Stimulated activated CD4-positive, alpha-beta T cell treated with anti-CD3 and anti-CD28 coated beads, Interleukin-1b, Interleukin-23, amount 100 ng/mL, for 48 hours (primary cell): ENCODE measurements around the gene GIPR.
A peak's percentile ranks its signal among the peaks of the same experiment; 100 is the strongest.
"Not testable (repeated sequence)": the region's sequence is repeated elsewhere in the genome, so short reads cannot be mapped to it uniquely, and the experiment has no call there.

ENCODE experiments used
- DNase-seq: peaks from one replicate; pipeline ENCODE4 v3.0.0-alpha.2; 2020

The GIPR gene

DNA sequence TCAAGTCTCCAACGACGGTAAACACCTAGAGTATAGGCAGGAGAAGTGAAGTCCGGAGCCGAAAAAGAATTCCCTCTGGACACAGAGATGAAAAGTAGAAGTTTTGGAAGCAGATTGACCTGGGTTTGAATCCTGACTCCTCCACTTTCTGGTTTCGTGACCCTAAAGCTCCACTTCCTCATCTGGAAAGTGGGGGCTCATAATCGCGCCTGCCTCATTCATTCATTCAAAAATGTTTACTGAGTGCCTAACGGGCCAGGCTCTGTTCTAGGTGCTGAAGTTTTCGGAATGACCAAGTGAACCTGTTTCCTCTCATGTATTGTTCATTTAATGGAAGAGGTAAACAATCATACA, 21.7 kb upstream of the GIPR start:
- no peak for DNase-seq

DNA sequence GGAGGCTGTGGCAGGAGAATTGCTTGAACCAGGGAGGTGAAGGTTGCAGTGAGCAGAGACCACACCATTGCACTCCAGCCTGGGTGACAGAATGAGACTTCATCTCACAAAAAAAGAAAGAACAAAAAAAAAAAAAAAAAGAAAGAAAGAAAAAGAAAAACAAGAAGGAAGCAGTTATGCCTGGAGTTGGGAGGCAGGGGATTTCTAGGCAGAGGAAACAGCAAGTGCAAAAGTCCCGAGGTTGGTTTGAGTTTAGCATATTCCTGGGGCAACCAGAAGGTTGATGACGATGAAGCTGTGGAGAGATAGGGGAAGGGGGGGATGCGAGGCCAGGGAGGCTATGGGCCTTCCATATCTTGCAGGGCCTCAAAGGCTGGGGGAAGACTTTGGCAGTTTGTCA, 17.3 kb upstream of the GIPR start:
- no peak for DNase-seq

DNA sequence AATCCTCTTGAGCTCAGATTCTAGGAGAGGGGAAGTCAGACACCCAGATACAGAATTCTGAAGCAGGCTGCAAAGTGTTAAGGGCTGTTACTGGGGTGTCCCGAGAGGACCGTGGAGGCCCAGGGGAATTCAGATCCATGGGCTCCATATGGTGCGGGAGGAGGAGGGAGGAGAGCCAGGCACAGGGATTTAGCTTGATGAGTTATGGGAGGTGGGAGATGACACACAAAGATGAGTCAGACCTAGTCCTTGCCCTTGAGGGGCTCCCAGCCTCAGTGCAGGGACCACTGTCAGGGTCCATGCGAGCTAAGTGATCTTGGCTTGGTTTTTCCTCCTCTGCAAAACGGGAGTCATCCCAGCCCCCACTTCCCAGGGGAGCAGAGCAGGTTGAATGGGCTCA, 14.4 kb upstream of the GIPR start:
- no peak for DNase-seq

DNA sequence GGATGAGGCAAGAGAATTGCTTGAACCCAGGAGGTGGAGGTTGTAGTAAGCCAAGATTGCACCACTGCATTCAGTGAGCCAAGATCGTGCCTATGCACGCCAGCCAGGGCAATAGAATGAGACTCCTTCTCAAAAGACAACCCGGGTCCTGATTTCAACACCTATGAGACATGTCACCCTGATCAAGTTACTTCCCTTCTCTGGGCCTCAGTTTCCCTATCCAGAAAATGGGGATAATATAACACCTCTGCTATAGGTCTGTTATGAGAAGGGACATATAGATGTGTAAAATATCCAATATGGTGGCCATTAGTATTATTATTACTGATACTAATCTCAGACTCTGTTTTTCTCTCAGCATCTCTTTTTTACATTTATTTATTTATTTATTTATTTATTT, 12.9 kb upstream of the GIPR start:
- no peak for DNase-seq

DNA sequence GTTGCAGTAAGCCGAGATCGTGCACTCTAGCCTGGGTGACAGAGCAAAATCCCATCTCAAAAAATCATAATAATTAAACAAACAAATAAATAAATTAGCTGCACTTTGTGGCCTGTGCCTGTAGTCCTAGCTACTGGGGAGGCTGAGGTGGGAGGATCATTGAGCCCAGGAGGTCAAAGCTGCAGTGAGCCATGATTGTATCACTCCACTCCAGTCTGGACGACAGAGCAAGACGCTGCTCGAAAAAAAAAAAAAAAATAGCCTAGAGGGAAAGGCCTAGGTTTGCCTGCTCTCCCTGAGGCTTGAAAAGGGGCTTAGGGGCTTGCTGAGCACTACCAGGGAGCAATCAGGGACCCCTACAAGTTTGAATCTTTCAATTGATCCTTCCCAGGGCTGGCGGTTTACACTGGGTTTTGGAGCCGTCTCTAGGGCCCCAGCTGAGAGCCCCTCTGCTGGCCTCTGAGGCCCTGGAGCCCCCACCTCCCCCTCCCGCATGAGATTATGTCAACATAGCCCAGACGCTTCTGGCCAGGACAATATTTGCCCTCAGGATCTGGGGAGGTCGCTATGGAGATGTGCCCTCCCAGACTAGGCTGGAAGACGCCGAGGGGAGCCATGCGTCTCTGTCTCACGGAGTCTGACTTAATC, 10.4 kb upstream of the GIPR start:
- DNase-seq = no peak

DNA sequence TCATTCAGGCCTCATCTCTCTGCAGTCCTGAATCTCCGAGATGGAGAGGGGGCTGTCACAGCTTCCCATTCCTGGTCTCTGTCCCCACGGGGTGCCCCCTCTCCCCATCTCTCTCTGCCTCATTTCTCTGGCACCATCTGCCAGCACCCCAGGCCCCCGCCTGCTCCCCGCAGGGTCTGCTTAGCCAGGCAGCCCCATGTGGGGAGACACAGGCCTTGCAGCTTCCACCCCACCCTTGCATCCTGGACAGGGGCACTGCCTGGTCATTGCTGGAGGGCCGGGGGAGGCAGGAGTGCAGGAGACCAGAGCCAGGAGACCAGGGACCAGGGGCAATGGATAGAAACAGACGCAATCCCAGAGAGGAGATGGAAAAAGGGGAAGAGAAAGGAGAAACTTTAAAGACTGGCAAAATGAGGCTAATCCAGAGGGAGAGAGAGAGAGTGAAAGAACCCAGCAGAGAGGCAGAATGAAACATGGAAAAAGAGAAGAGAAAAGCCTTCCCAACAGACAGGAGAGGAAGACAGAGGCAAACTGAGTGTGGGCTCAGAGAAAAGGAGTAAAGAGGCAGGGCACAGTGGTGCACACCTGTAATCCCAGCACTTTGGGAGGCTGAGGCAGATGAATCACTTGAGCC, 8.8 kb upstream of the GIPR start:
- DNase-seq = no peak

DNA sequence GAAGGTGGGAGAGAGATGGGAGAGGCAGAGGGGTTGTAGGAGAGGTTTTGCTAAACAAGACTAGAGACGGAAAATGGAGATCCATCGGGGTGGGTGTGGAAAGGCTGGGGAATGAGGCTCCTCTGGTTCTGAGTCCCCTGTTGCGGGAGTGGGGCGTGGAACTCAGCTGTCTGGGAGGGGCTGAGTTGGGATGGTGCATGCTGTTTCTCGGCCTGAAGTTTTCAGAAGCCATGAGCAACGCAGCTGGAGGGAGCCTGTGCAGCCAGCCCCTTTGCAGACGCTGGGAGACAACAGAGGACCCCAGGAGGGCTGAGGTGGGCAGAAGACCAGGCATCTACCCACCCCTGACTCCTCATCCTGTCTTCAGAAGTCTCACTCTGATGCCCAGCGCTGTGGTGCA, 7.4 kb upstream of the GIPR start:
- no peak for DNase-seq

DNA sequence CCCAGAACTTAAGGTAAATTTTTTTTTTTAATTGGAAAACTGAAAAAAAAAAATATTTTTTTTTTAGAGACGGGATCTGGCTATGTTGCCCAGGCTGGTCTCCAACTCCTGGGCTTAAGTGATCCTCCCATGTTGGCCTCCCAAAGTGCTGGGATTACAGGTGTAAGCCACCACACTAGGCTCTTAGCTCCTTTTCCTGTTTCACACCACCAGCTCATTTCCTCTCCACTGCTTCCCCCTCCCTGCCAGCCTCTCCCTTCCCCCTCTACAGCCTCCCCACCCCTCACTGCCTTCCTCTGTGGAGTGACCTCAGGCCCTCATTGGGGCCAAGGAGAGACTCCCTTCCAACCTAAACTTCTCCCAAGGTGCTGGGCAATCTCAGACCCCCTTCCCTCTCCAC, 4.2 kb upstream of the GIPR start:
- DNase-seq = no peak

DNA sequence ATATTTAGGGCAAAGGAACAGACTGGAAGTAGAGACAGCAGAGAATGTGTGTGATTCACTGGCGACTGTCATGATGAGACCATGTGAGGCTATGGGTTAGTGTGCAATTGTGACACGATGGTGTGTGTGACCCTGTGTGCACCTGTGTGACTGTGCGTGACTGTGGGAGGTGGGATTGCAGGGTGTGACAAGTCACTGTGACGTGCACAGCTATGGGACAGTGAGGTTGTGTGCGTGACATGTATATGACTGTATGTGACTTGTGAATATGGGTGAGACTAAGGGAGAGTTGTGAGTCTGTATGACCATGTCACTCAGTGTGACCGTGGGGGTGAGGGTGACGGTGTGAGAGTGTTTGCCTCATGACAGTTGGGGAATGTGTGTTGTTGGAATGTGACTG, 3.4 kb upstream of the GIPR start:
- no peak for DNase-seq

DNA sequence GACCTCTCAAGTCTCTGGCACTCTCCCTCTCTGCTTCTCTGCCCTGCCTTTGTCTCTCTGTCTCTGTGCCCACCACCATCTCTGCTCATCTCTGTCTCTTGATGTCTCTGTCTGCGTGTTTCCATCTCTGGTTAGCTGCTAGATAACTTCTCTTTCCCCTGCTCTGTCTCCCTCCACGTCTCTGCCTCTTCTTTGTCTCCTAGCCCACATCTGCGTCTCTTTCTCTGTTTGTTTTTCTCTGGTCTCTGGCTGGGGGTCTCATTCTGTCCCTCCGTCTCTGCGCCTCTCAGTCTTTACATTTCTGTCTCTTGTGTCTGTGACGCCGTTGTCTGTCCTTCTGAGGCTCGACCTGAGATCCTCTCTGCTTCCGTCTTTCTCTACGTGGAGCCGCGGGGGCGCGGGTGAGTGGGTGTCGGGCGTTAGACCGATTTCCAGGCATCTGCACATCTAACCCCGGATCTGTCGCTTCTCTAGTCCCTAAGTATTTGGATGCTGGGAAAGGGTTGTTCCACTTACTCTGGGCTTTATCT, 386 bp downstream of the GIPR start:
- DNase-seq = no peak

DNA sequence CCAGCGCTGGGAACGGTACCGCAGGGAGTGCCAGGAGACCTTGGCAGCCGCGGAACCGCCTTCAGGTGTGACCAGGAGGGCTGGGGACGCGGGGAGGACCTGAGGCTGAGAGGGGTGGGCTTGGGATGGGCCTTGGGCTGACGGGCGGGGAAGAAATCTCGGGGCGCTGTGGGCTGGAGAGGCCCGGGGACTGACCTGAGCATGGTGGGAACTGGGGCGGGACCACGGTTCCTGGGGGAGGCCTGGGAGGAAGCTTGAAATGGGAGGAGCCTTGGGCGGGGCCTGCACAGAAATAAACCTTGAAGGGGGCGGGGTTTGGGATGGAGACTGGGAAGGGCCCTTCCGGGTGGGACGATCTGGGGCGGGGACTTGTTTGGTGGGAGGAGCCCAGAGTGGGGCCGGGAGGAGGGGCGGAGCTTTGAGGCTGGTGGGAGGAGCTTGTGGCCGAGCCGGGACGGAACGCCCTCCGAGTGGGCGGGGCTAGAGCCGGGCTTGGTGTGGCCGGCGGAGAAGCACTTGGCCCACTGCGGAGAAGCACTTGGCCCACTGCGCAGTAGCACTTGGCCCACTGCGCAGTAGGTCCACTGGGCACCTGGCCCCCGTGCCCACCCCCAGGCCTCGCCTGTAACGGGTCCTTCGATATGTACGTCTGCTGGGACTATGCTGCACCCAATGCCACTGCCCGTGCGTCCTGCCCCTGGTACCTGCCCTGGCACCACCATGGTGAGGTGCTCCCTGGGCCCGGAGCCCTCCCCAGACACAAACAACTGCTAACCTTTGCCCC, 2.8 kb downstream of the GIPR start:
- peak; percentile 82 for DNase-seq

DNA sequence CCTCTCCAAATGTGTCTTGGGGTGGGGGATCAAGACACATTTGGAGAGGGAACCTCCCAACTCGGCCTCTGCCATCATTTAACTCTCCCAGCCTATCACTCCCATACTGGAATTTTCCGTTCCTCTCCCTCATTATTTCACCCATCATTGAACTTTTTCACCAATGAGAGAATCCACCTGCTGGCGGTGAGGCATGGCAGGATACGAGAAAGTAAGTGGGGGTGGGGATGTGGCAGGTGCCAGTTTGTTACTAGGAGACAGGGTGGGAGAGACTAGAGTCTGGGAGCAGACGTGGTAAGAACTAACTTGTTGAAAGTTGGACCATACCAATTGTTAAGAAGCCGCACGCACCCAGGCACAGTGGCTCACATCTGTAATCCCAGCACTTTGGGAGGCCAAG, 6.9 kb downstream of the GIPR start:
- DNase-seq = no peak

DNA sequence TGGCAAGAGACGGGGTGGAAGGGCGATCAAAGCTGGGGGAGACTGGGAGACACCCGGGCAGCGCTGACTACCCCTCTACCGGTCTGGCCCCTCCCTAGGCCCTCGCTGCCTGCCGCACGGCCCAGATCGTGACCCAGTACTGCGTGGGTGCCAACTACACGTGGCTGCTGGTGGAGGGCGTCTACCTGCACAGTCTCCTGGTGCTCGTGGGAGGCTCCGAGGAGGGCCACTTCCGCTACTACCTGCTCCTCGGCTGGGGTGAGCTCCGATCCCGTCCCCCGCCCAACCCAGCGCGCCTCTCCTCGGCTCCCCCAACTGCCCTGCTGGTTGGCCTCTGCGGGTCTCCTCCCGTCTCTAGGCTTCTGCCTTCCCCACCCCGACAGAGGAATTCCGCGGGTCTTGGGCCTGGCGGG, 8.8 kb downstream of the GIPR start:
- peak; percentile 62 for DNase-seq

DNA sequence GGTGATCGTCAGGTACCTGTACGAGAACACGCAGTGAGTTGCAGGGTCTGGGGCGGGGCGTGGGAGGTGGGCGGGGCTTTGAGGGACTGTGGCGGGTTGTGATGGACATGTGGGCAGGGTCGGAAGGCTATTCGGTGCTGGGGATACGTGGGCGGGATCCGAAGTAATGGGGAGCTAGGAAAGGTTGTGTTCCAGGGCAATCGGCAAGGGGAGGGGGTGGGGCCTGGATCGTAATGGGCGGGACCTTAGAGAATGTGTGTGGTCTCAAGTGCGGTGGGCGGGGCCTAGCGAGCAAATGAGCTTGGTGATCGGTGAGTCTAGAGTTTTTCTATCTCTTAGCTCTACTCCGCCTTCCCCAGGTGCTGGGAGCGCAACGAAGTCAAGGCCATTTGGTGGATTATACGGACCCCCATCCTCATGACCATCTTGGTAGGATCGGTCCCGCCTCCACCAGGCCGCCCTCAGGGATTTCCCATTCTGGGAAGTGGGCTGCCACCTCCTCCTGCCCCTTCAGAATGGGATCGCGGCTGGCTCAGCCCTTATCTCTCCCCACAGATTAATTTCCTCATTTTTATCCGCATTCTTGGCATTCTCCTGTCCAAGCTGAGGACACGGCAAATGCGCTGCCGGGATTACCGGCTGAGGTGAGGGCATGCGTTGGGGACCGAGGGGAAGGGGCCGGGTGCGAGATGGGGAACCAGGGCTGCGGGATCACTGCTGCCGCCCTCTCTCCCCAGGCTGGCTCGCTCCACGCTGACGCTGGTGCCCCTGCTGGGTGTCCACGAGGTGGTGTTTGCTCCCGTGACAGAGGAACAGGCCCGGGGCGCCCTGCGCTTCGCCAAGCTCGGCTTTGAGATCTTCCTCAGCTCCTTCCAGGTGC, 9.6 kb downstream of the GIPR start:
- DNase-seq = peak; percentile 93

DNA sequence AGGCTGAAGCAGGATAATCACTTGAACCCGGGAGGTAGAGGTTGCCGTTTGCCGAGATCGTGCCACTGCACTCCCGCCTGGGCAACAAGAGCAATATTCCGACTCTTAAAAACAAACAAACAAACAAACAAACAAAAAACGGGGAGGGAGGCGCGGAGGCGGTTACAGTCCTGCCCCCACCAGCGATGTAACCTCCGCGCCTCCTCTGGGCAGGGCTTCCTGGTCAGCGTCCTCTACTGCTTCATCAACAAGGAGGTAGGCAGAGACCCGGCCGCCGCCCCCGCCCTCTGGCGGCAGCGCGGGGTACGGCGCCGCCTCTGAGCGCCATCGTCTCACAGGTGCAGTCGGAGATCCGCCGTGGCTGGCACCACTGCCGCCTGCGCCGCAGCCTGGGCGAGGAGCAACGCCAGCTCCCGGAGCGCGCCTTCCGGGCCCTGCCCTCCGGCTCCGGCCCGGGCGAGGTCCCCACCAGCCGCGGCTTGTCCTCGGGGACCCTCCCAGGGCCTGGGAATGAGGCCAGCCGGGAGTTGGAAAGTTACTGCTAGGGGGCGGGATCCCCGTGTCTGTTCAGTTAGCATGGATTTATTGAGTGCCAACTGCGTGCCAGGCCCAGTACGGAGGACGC, 13.5 kb downstream of the GIPR start:
- peak; percentile 84 for DNase-seq

DNA sequence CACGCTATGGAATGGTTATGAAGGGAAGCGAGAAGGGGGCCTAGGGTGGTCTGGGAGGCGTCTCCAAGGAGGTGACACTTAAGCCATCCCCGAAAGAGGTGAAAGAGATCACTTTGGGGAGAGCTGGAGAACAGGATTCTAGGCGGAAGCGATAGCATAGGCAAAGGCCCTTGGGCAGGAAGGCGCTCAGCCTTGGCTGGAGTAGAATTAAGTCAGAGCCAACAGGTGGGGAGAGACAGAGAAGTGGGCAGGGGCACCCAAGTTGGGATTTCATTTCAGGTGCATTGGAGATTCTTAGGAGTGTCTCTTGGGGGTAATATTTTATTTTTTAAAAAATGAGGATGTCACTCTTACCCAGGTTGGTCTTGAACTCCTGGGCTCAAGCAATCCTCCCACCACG, 14.1 kb downstream of the GIPR start:
- DNase-seq = no peak

DNA sequence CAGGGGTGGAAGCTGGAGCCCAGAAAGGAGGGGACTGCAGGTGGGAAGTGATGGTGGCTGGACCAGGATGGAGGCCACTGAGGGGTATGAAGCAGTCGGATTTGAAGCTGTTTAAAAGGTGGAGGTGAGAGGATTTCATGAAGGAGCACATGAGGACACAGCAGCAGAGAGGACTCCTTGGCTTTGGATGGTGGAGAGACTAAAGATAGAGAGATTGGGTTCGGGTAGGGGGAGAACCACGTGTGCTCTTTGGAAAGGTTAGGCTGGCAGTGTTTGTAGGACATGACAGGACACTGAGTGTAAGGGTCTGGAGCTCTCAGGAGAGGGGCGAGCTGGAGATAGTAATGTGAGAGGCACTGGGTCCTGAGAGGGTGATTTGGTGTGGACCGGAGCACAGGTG, 14.9 kb downstream of the GIPR start:
- no peak for DNase-seq

DNA sequence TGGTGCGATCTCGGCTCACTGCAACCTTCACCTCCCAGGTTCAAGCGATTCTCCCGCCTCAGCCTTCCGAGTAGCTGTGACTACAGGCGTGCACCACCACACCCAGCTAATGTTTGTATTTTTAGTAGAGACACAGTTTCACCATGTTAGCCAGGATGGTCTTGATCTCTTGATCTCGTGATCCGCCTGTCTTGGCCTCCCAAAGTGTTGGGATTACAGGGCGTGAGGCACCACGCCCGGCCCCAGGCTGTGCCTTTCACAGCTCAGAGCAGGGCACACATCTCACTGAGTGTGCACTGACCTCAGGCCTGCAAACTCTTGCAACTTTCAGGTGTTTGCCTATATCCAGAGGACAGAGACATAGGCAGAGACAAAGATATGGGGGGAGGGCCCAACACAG, 17.0 kb downstream of the GIPR start:
- not testable (repeated sequence) for DNase-seq

DNA sequence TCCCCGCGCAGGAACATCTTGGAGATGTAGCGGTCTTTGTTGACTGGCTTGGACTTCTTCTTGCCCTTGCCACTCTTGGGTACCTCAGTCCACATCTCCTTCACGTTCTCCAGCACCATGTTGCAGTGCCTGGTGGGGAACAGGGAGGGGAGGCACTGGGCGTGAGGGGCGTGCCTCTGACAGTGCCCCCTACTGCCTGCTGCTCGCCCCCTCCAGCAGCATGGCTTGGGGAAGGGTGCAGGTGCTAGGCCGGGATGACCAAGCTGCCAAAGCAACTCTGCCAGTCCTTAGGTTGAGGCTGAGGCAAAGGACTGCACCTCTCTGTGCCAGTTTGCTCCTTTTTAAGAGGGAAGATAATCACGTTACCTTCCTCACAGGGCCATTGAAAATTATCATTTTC, 19.6 kb downstream of the GIPR start:
- DNase-seq = no peak

DNA sequence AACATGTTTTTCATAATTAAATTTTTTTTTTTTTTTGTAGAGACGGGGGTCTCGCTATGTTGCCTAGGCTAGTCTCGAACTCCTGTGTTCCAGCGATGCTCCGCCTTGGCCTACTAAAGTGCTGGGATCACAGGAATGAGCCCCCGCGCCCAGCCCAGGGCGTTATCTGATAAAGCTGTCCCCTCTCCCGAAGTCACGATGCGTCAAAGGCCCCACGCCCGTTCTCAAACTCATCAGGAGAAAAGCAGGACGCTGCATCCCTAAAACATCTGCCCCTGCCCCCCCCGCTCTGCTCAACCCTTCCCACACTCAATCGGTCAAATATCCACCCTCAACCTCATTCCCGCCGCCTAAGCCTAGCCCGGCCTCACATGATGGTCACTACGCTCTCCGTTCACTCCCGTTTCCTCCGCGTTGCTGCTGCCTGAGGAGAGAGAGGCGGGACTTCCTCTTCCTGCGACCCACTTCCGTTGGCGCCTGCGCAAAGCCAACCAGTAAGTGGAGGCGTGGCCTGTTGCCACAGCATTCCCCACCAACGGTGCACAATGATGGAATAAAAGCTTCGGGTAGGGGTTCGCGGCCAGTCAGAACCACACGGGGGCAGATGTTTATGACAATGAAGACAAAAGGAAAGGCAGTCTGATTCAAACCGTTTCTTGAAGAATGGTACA, 23.6 kb downstream of the GIPR start, which contains the start of gene SNRPD2:
Gene SNRPD2, minus strand, starts transcription at position 438 of the 671 bp plus-strand sequence. Its CDS starts 65 bp downstream, at position 373.
- DNase-seq = peak; percentile 94

DNA sequence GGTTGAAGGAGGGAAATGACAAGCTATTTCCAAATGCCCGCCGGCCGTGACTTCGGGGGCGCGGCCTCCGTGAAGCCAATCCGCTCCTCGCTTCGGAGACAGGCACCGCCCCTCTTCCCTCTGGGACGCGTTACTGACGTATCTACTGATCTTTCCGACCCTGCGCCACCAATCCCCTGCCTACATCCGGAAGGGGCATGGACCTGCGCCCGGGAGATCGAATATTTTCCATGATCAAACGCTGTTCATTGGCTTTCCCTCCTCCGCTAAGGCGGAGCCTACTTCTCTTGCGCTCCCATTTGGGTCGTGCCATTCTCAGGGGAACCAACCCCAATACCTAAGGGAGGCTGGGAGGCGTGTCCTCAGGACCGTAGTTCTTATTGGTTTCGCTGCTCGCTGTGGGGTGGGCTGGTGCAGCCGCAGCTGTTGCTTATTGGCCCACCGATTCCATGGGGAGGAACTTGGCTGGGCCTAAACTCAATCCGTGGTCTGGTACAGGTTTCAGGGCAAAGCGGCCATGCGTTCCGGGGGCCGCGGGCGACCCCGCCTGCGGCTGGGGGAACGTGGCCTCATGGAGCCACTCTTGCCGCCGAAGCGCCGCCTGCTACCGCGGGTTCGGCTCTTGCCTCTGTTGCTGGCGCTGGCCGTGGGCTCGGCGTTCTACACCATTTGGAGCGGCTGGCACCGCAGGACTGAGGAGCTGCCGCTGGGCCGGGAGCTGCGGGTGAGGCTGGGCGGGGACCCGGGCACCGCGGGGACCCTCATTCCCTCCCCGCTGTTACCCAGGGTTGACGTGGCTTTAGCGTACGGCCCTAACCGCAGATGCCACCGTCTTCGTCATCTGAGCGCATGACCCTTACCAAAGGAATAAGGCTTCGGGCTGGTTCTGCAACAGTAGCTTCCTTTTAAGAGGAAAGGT, 24.4 kb downstream of the GIPR start, which contains the start of gene QPCTL:
Gene QPCTL, plus strand, starts transcription at position 480 of the 919 bp plus-strand sequence. Its CDS starts 38 bp downstream, at position 518.
- peak; percentile 98 for DNase-seq
